Ectodermal cell (in vitro differentiated cells): Measurements from ENCODE around the gene RAB11FIP3. TPM values are rescaled to one million over a fixed set of nuclear protein-coding genes. Genes with fewer than 3 reads are reported as not detected.
"Not testable (repeated sequence)": the region's sequence is repeated elsewhere in the genome, so short reads cannot be mapped to it uniquely, and the experiment has no call there.

Experiments
- H3K27ac ChIP-seq: 2 replicates; pipeline ENCODE4 v1.7.0; 2013; ENCODE audit warnings: mild to moderate bottlenecking, low read depth, low read length; ENCODE audit not compliant: insufficient read depth, poor library complexity, severe bottlenecking
- H3K27me3 ChIP-seq: 2 replicates; pipeline ENCODE4 v1.7.0; 2013; ENCODE audit warnings: mild to moderate bottlenecking, low read length; ENCODE audit not compliant: insufficient read depth, control insufficient read depth, poor library complexity, severe bottlenecking
- H3K36me3 ChIP-seq: one replicate; pipeline ENCODE4 v1.7.0; 2013; ENCODE audit warnings: low read length; ENCODE audit not compliant: control insufficient read depth, insufficient read depth
- H3K4me1 ChIP-seq: one replicate; pipeline ENCODE4 v1.7.0; 2013; ENCODE audit warnings: low read length; ENCODE audit not compliant: control insufficient read depth, insufficient read depth
- H3K4me3 ChIP-seq: 2 replicates; pipeline ENCODE4 v1.7.0; 2013; ENCODE audit warnings: low read depth, low read length, control low read depth; ENCODE audit not compliant: insufficient read depth
- H3K9me3 ChIP-seq: 2 replicates; pipeline ENCODE4 v1.7.0; 2013; ENCODE audit warnings: mild to moderate bottlenecking, low read length, moderate library complexity; ENCODE audit not compliant: control insufficient read depth
- WGBS, 2 experiments: methylation state at CpG; one replicate each; pipeline ENCODE4 v1.1.7; 2013; ENCODE audit warnings: missing lambda C conversion rate in 2 of 2; 5-methylcytosine and 5-hydroxymethylcytosine counted together
- polyA plus RNA-seq, 4 experiments: library from polyadenylated mRNA; stranded (reverse); fragments of 50-300 nt; gene quantifications; one replicate each; pipeline ENCODE4 v1.2.3, GENCODE V29; 2013

Gene RAB11FIP3
- polyA plus RNA-seq (2013, experiment 1 of 4): 44.0 TPM
- polyA plus RNA-seq (2013, experiment 2 of 4): 47.1 TPM
- polyA plus RNA-seq (2013, experiment 3 of 4): 32.4 TPM
- 33.1 TPM for polyA plus RNA-seq (2013, experiment 4 of 4)

GRCh38 chr16:425082-425718, at the start of gene RAB11FIP3:
Gene RAB11FIP3, plus strand, starts transcription at chr16:425649. Its CDS starts 358 bp downstream, at chr16:426007.
- peak within 1 kb of the TSS; percentile 84 for H3K4me3 ChIP-seq

GRCh38 chr16:375927-376816, 49.3 kb upstream of the RAB11FIP3 start:
- Histone ChIP-seq H3K4me3 (no peak overlapping the region), H3K27ac (no peak overlapping the region), H3K36me3 (no peaks in the 10 kb centered on the region), H3K9me3 (no peaks in the 10 kb centered on the region), H3K27me3 (no peaks in the 10 kb centered on the region), H3K4me1 (peaks cover 7% of the 10 kb centered on the region)
- 96 to 97% methylated on average over 44 of the region's 44 CpGs for WGBS, 2 experiments

More at GRCh38 chr16:425082-425718, at the start of gene RAB11FIP3:
- H3K9me3 ChIP-seq: no peaks in the 10 kb centered on the region
- H3K36me3 ChIP-seq: no peaks in the 10 kb centered on the region
- peak within 1 kb of the TSS; percentile 55 for H3K27ac ChIP-seq
- H3K4me1 ChIP-seq: peaks cover 16% of the 10 kb centered on the region
- WGBS, 2 experiments: 1% methylated on average over 77 of the region's 77 CpGs
- H3K27me3 ChIP-seq: peaks cover 39% of the 10 kb centered on the region

GRCh38 chr16:376817-377418, 48.5 kb upstream of the RAB11FIP3 start:
- peaks cover 7% of the 10 kb centered on the region for H3K4me1 ChIP-seq
- H3K27me3 ChIP-seq: no peaks in the 10 kb centered on the region
- H3K36me3 ChIP-seq: no peaks in the 10 kb centered on the region
- WGBS, 2 experiments: 94 to 96% methylated on average over 26 of the region's 26 CpGs
- H3K27ac ChIP-seq: no peak overlapping the region
- H3K4me3 ChIP-seq: no peak overlapping the region
- no peaks in the 10 kb centered on the region for H3K9me3 ChIP-seq

- Histone ChIP-seq H3K4me1 (peaks cover 7% of the 10 kb centered on the region), H3K27ac (no peak overlapping the region), H3K36me3 (no peaks in the 10 kb centered on the region), H3K27me3 (peaks cover 6% of the 10 kb centered on the region), H3K4me3 (no peak overlapping the region), H3K9me3 (no peaks in the 10 kb centered on the region)
- WGBS, 2 experiments: 91% methylated on average over 42 of the region's 42 CpGs
Measured at GRCh38 chr16:377419-377951, 48.0 kb upstream of the RAB11FIP3 start.

GRCh38 chr16:378113-378820, 47.2 kb upstream of the RAB11FIP3 start:
- not testable (repeated sequence) for H3K4me3 ChIP-seq, H3K36me3 ChIP-seq, H3K9me3 ChIP-seq, H3K27ac ChIP-seq
- peaks cover 13% of the 10 kb centered on the region for H3K27me3 ChIP-seq
- H3K4me1 ChIP-seq: peaks cover 14% of the 10 kb centered on the region
- WGBS, 2 experiments: 87 to 88% methylated on average over 31 to 35 of the region's 36 CpGs

- no peak overlapping the region for H3K4me3 ChIP-seq
- H3K27me3 ChIP-seq: peaks cover 19% of the 10 kb centered on the region
- peaks cover 19% of the 10 kb centered on the region for H3K4me1 ChIP-seq
- WGBS, 2 experiments: 69 to 73% methylated on average over 14 of the region's 14 CpGs
- H3K36me3 ChIP-seq: no peaks in the 10 kb centered on the region
- H3K27ac ChIP-seq: no peak overlapping the region
- no peaks in the 10 kb centered on the region for H3K9me3 ChIP-seq
Measured at GRCh38 chr16:378821-379182, 46.6 kb upstream of the RAB11FIP3 start.

- Histone ChIP-seq H3K36me3 (no peaks in the 10 kb centered on the region), H3K4me1 (peaks cover 19% of the 10 kb centered on the region), H3K4me3 (no peak overlapping the region), H3K27me3 (peaks cover 24% of the 10 kb centered on the region), H3K27ac (no peak overlapping the region), H3K9me3 (no peaks in the 10 kb centered on the region)
- WGBS, 2 experiments: 68 to 69% methylated on average over 16 of the region's 16 CpGs
Measured at GRCh38 chr16:379183-379960, 46.1 kb upstream of the RAB11FIP3 start.

GRCh38 chr16:379961-380761, 45.3 kb upstream of the RAB11FIP3 start:
- Histone ChIP-seq H3K36me3 (no peaks in the 10 kb centered on the region), H3K4me1 (peaks cover 19% of the 10 kb centered on the region), H3K27me3 (peaks cover 24% of the 10 kb centered on the region), H3K4me3 (peak overlapping the region; percentile 75), H3K27ac (no peak overlapping the region), H3K9me3 (no peaks in the 10 kb centered on the region)
- WGBS, 2 experiments: 81 to 82% methylated on average over 27 of the region's 27 CpGs

GRCh38 chr16:380762-381011, 44.8 kb upstream of the RAB11FIP3 start:
- Histone ChIP-seq H3K9me3 (no peaks in the 10 kb centered on the region), H3K4me3 (peak overlapping the region; percentile 75), H3K4me1 (peaks cover 19% of the 10 kb centered on the region), H3K36me3 (no peaks in the 10 kb centered on the region), H3K27me3 (peaks cover 24% of the 10 kb centered on the region), H3K27ac (no peak overlapping the region)
- WGBS, 2 experiments: 7 to 8% methylated on average over 12 of the region's 12 CpGs
